Ramos (cell line): Measurements from ENCODE around the gene MARCHF10.

Experiments used
- in situ Hi-C: fragments of 300-500 bp; cut with MboI; formaldehyde crosslinking; loops from one replicate; pipeline ENCODE4 v1.14.3; 2022; ENCODE audit warnings: low sequenced_read_pairs; ENCODE audit not compliant: unreplicated experiment

The MARCHF10 gene

GRCh38 chr17:62757500-62757951 is 50.6 kb downstream of the MARCHF10 start:
- in situ Hi-C loops, result no loop called here

DNA sequence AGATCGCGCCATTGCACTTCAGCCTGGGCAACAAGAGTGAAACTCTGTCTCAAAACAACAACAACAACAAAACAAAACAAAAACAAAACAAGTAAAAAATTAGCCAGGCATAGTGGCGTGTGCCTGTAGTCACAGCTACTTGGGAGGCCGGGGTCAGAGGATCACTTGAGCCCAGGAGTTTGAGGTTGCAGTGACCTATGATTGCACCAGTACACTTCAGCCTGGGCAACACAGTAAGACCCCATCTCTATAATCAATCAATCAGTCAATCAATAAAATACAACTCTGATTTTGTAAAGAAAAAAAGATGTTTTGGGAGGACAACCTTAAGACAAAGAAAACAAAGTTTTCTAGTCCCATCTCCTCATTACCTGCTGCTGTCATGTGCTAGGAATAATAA is 51.9 kb downstream of the MARCHF10 start:
- in situ Hi-C loops, result no loop called here

DNA sequence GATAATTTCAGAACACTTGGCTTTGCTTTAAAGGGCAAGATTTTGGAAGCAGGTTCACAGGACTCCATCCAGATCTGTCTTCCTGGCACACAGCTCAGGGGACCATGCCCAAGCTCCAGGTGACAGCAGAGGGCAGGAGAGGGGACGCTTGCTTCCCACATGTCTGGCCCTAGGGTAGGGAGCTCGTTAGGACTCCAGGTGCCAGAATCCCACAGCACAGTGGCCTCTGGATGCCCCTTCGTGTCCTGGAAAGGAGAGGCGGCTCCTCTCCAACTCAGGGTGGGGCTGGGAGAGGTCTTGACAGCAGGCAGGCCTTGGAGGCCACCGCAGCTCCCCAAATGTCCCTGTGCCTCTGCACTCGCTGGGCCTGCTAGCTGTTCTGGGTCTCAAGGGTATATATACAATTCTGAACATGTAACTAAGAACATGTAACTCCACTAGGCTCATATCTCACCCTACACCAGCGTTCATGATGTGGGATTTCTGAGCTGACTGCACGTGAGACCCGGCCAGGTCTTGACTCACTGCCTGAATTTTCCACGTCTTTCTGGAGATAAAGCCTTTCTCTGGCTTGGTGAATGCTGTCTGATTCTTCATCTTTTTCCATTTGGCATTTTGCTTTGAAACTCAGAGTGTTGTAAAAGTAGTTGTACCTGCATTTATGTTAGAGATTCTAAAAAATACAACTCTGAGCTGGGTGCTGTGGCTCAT is 52.8 kb downstream of the MARCHF10 start:
- in situ Hi-C loops, result no loop called here

DNA sequence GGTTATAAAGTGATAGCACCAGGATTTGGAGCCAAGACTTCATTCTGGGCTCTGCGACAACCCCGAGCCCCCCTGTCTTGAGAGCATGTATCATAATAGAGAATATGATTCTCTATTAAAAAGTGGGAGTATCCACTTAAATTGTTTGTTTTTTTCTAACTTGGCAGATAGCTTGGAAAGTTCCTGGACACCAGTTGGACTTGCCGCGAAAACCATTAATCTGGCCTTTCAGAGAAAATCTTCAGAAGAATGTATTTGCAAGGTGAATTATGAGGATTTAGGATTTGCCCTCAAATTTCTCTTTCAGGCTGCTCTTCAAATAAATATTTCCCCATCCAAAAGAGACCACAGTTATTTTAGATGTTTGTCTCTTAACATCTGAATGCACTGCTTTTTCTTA is 53.5 kb downstream of the MARCHF10 start:
- in situ Hi-C loops, result no loop called here

GRCh38 chr17:62753562-62753961 is 54.6 kb downstream of the MARCHF10 start:
- in situ Hi-C loops, result no loop called here

DNA sequence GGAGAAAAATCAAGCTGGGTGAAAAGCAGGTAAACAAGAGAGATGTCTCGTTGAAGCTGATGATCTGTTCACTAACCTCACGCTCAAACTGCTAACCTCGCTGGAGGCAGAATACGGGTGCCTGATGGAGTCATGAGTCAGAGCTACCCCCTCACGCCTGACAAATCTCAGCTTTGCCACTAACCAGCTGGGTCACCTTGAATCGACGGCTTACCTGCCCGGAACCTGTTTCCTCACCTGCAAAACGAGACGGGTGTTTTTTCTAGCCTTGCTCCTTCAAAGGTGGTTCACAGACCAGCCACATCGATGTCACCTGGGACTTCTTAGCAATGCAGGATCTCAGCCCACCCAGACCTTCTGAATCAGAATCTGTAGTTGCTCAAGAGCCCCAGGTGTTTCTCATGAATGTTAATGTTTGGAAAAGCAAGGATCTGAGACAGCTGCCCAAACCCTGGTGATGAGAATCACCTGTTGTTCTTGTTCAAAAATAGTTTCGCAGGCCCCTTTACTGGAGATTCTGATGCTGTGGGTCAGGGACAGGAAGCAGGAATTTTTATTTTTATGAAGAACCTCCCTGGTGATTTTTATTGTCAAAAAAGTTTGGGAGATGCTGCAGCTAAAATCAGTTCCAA is 56.9 kb downstream of the MARCHF10 start:
- in situ Hi-C loops, result no loop called here

DNA sequence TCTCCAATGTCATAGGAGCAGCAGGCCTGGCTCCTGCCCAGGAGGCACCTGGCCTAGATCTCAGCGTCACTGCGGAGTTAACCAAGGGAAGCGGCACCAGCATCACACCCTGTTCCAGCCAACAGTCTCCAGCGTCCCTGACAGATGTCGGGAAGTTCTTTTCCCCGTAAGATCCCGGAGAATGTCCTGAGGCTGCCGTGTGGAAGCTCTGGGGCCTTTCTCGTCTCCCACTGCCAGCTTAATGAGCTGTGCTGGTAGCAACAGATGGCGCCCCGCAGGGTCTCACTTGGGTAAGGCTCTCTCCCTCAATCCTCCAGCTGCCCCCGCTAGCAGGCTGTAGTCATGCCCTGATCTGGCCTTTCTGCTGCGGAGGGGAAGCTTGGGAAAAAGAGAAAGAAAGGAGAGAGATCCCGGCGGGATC is 57.5 kb downstream of the MARCHF10 start:
- in situ Hi-C loops, result no loop called here

GRCh38 chr17:62749926-62750325 is 58.2 kb downstream of the MARCHF10 start:
- in situ Hi-C loops, result no loop called here

DNA sequence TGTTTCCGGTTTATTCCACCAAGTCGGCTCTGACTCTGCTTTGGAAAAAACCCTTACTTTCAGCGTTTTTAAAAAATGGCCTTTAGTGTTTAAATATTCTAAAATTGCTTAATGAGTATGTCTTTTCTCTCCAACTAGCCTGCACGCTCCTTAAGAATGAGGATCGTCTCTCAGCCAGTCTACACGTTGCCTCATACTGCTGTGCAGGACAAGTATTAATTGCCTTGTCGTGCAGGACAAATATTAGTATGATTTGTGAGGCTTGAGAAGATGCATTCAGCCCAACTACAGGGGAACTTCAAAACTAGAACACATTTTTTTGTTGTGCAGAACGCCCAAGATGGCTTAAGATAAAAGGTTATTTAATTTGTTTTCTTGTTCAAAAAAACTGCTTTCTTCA is 61.2 kb downstream of the MARCHF10 start:
- in situ Hi-C loops, result no loop called here

DNA sequence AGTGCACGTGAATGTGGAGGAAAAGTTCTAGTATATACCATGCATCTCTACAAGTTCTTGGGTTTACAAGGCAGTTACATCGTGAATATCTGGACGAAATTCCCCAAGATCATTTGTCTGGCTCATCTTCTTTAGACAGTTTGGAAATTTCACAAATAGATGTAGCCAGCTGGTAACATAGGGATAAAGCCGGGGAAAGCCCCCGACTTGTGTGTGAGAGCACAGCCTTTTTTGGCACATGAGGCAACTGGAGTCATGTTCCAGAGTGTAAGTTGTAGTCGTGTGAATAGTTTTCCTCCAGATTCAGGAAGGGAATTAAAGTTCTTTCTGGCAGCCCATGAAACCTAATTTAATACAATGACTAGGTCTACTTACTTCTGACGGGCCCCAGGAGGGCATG is 62.3 kb downstream of the MARCHF10 start:
- in situ Hi-C loops, result no loop called here

DNA sequence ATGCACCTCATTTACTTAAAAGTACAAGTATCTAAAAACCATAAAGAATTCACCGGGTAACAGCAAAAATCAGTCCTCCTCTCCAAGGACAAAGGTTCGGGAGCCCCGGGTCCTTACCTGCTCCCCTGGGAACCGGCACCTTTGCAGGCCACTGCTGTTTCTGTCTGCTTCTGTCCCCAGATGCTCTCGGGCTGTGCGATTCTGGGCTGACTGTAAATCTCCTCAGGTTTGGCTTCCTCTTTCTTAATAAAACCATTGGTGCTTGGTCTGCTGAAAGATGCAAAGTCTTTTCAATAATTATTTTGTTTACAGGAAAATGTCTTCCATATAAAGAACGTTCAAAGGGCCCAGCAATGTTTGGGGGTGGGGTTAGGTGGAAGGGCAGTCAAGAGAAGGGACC is 63.9 kb downstream of the MARCHF10 start:
- in situ Hi-C loops, result no loop called here

GRCh38 chr17:62741290-62741689 is 66.8 kb downstream of the MARCHF10 start:
- in situ Hi-C loops, result no loop called here

DNA sequence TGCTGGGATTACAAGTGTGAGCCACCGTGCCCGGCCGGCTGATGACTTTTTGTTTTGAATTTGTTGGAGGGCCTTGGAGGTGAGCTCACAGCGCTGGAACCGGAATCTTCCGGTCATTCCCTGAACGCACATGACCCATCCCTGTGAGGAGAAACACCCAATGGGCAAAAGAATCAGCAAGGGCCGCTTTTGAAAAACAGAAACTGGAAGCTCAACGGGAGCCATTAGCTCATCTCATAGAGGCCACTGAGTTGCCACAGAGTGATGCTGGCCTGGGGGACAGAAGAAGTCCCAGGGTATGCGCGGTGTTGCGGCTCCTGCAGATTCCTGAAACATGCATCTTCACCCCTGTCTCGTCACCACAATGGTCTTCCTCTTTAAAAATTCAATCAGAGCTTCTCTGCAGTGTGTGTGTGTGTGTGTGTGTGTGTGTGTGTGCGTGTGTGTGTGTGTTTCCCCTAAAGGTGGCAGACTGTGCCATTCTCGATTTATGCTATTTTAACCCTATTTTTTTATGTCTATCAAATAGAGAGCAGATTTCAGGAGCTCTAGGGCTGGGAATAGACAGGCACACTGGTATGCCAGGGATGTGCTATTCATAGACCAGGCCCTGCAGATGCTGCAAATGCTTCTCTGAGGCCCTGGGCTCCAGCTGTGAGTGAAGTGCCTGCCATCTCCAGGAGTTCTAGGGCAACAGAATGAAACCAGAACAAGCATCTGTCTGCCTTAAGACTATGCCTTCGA is 68.3 kb downstream of the MARCHF10 start:
- in situ Hi-C loops, result no loop called here

DNA sequence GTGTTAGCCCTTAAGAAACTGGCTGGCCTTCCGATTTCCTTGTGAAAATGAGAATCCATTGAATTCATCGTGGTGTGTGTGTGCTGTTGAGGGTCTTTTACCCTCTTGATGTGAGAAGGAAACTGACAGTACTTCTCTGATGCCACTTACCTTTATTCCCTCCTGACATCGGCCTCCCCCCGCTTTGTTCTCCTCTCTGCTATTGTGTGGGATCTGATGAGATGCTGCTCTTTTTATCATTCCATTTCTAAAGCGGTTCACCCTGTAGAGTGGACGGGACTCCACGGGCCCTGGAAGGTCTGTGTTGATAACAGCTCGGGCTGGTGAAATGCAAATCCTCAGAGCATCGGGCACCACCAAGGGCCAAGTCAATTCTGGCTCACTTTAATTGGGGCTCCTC is 69.8 kb downstream of the MARCHF10 start:
- in situ Hi-C loops, result no loop called here

- in situ Hi-C loops, result no loop called here
These were observed 70.6 kb downstream of the MARCHF10 start for GRCh38 chr17:62737513-62737912.

DNA sequence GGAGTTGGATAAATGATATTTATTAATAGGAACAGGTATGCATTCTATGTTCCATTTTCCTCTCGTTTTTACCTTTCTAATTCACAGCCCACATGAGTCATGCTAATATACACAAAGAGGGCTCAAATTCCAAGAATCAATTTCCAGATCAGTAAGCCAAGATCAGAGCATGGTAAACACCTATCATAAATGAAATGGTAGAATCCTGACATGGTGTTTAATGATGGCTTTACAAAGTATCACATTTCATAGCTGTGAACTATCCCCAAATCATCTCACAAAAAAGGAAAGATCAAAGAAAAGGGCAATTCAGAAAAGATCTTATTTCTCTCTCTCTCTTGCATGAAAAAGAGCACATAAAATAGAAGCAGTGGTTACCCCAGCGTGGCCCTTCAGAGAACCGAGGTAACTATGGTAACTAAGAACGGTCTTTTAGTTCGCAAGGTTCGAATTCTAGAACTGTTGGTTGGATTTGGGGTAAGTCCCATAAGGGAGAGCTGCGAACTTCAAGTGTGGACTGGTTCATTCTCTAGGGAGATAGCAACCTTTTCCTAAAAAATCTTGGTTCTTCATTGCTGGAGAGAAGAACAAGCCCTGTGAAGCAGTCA is 73.0 kb downstream of the MARCHF10 start:
- in situ Hi-C loops, result no loop called here

- in situ Hi-C loops, result no loop called here
These were observed 76.0 kb downstream of the MARCHF10 start for GRCh38 chr17:62732125-62732524.

GRCh38 chr17:62727916-62728672 is 80.0 kb downstream of the MARCHF10 start:
- in situ Hi-C loops, result no loop called here

DNA sequence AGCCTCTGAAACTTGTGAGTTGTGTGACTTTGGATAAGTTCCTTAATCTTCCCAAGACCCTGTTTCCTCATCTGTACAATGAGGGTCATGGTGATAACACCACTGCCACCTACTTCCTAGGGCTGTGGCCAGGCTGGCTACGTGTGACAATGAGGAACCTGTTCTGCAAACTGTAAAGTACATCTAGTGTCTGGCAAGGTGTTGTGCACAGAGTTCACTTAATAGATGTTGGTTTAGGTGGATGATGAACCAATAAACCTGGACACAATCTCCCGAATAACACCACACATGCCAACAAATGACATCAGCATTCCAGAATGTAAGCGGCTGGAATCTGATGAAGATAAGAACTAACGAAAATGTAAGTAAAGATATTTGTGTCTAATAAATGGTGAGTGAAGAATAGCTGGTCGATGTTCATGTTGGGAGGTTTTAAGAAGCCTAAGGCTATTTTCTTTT is 82.3 kb downstream of the MARCHF10 start:
- in situ Hi-C loops, result no loop called here
